GM21717 (cell line): ENCODE measurements around the gene SLC45A3.

Experiments
- ATAC-seq: cut with Tn5 transposase; IDR thresholded peaks from one replicate; pipeline ENCODE4 v1.9.1; 2021; ENCODE audit warnings: mild to moderate bottlenecking, moderate library complexity; ENCODE audit not compliant: unreplicated experiment

SLC45A3 gene

DNA sequence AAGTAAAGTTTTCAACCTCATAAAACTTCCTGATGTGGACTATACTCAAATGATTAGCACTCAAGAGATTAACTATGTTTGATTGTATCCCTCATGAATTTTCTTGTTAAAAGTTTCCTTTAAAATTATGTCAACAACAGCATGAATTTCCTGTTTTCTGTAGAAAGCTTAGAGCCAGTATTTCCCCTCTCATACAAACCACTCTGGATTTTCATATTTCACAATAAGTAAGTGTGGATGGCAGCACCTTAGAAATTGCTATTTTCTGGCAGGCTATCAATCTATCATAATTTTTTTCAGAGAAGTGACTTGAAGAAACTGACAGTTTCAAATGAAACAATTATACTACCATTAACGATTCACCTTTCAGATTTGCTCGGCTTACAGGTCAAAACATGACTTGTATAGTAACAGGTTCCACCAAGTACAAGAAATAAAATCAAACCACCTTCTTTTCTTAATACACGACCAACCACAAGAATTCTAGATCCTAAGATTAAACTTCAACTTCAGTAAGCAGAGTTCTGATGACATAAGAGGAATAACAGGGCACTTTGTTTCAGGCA is 69.3 kb downstream of the SLC45A3 start:
- no peak for ATAC-seq

DNA sequence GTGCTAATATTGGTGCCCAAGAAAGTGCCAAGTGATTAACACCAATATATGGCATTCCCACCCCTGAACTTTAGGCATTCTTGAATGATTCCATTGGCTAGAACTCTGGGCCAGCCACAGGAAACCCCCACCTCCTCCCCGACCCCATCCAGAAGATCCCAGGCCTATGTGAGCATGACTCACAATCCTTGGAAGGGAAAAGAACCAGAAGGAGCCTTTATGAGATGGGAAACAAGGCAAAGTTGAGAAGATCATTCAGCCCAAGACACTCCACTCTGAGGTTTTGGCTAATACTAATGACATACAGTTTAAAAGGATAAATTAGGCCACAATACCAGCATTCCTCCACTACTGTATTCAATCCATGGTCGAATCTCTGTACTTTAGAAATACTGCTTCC is 70.3 kb downstream of the SLC45A3 start:
- no peak for ATAC-seq
